ENCODE data around the gene DCHS2. TPM values are rescaled to one million over a fixed set of nuclear protein-coding genes. Genes with fewer than 3 reads are reported as not detected.

DCHS2 gene
- total RNA-seq, 6 donors from 2014 or later: 0.20 to 1.1 (median 0.80) TPM; not detected in 2

- Histone ChIP-seq H3K36me3 (no peaks in the 10 kb centered on the region), H3K9me3 (no peaks in the 10 kb centered on the region), H3K27me3 (no peaks in the 10 kb centered on the region), H3K4me1 (no peaks in the 10 kb centered on the region), H3K27ac (no peak overlapping the region), H3K4me3 (no peak overlapping the region)
- no peak for DNase-seq
- 69 to 75% methylated on average over 5 of the region's 5 CpGs for WGBS, 2 donors
- ATAC-seq (ENCODE audit: low FRiP score in 2 of 2): peak in 1 of 2 donors; percentile 32
- no peak for TF ChIP-seq POLR2AphosphoS5 (IDR thresholded peaks at IDR 0.05)
These were observed 186.0 kb downstream of the DCHS2 start for GRCh38 chr4:154305616-154306015.

DNA sequence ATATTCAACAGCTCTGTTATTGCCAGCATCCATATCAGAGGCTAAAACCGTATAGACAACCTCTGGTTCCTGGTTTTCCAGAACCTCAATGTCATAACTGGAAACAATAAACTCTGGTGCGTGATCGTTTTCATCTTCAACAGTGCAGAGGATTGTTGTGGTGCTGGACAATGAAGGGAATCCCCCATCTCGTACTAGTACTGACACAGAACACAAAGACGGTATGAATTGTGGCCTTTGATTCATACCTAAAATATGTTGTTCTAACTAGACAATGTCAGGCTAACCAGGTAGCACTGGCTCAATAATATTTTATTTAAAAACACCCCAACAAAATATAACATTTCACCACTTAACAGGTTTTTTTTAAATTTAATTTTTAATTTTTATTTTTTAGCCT lies 186.9 kb downstream of the DCHS2 start:
- H3K9me3 ChIP-seq: no peaks in the 10 kb centered on the region
- WGBS, 2 donors: 86 to 87% methylated on average over 5 of the region's 5 CpGs
- H3K27me3 ChIP-seq: no peaks in the 10 kb centered on the region
- H3K4me3 ChIP-seq: no peak overlapping the region
- no peaks in the 10 kb centered on the region for H3K4me1 ChIP-seq
- TF ChIP-seq POLR2A (IDR thresholded peaks at IDR 0.05): no peak
- no peak for TF ChIP-seq POLR2AphosphoS5 (IDR thresholded peaks at IDR 0.05)
- TF ChIP-seq EP300 (IDR thresholded peaks at IDR 0.05): no peak
- TF ChIP-seq, protein P1, sequence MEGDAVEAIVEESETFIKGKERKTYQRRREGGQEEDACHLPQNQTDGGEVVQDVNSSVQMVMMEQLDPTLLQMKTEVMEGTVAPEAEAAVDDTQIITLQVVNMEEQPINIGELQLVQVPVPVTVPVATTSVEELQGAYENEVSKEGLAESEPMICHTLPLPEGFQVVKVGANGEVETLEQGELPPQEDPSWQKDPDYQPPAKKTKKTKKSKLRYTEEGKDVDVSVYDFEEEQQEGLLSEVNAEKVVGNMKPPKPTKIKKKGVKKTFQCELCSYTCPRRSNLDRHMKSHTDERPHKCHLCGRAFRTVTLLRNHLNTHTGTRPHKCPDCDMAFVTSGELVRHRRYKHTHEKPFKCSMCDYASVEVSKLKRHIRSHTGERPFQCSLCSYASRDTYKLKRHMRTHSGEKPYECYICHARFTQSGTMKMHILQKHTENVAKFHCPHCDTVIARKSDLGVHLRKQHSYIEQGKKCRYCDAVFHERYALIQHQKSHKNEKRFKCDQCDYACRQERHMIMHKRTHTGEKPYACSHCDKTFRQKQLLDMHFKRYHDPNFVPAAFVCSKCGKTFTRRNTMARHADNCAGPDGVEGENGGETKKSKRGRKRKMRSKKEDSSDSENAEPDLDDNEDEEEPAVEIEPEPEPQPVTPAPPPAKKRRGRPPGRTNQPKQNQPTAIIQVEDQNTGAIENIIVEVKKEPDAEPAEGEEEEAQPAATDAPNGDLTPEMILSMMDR (IDR thresholded peaks at IDR 0.05): no peak
- no peak for DNase-seq
- no peak overlapping the region for H3K27ac ChIP-seq
- ATAC-seq (ENCODE audit: low FRiP score in 2 of 2): no peak
- H3K36me3 ChIP-seq: no peaks in the 10 kb centered on the region

GRCh38 chr4:154294652-154295350 lies 196.8 kb downstream of the DCHS2 start:
- ATAC-seq (ENCODE audit: low FRiP score in 2 of 2): no peak
- WGBS, 2 donors: 78% methylated on average over 4 of the region's 4 CpGs

DNA sequence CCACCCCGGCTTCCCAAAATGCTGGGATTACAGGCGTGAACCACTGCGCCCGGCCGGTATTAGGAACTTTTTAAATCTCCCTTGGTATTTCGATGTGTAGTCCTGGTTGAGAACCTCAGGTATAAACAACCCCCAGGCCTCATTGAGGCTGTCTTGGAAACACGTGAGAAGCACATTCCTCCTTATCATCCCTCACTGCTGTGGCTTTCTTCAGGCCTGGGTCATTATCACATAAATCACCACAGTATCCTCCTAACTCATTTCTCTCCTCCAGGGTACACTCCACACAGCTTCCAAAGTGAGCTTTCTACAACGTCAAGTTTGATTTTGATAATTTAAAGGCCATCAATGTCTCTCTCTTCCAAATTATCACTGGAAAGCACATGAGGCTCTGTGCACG lies 198.2 kb downstream of the DCHS2 start:
- Histone ChIP-seq H3K27me3 (no peaks in the 10 kb centered on the region), H3K27ac (no peak overlapping the region), H3K4me1 (no peaks in the 10 kb centered on the region), H3K36me3 (no peaks in the 10 kb centered on the region), H3K9me3 (peaks cover 0 to 3% (median 0%) of the 10 kb centered on the region in 4 donors), H3K4me3 (no peak overlapping the region)
- TF ChIP-seq, protein P1 (IDR thresholded peaks at IDR 0.05): no peak
- no peak for TF ChIP-seq POLR2AphosphoS5 (IDR thresholded peaks at IDR 0.05)
- no peak for TF ChIP-seq POLR2A (IDR thresholded peaks at IDR 0.05)
- TF ChIP-seq EP300 (IDR thresholded peaks at IDR 0.05): no peak
- no peak for ATAC-seq (ENCODE audit: low FRiP score in 2 of 2)
- no peak for DNase-seq
- WGBS, 2 donors: 88 to 94% methylated on average over 9 of the region's 9 CpGs

More at GRCh38 chr4:154294652-154295350, 196.8 kb downstream of the DCHS2 start:
- no peak for DNase-seq
- no peaks in the 10 kb centered on the region for H3K4me1 ChIP-seq
- H3K4me3 ChIP-seq: no peak overlapping the region
- TF ChIP-seq POLR2AphosphoS5 (IDR thresholded peaks at IDR 0.05): no peak
- TF ChIP-seq, protein P1 (IDR thresholded peaks at IDR 0.05): no peak
- no peak for TF ChIP-seq EP300 (IDR thresholded peaks at IDR 0.05)
- no peak for TF ChIP-seq POLR2A (IDR thresholded peaks at IDR 0.05)
- no peaks in the 10 kb centered on the region for H3K36me3 ChIP-seq
- H3K27ac ChIP-seq: no peak overlapping the region
- H3K9me3 ChIP-seq: peaks cover 0 to under 1% (median 0%) of the 10 kb centered on the region in 4 donors
- no peaks in the 10 kb centered on the region for H3K27me3 ChIP-seq

DNA sequence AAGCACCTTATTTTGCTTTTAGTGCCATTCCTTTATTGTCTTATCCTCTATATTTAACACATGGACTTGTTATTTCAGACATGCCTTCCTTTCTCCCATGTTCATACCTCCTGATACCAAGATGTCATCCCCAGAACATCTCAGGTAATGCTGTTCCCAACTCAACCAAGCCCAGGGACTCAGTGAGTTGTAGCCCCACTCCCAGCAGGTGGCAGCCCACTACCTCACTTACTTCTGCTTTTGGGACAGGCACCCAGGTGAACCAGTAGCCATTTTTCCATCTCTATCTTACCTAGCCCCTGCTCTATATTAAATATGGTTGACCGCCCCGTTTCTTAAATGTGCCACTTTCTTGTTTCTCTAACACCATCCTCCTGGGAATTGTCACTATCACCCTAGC lies 199.0 kb downstream of the DCHS2 start:
- no peak for ATAC-seq (ENCODE audit: low FRiP score in 2 of 2)
- WGBS, 2 donors: 90 to 92% methylated on average over 2 of the region's 2 CpGs
- H3K27me3 ChIP-seq: no peaks in the 10 kb centered on the region
- H3K27ac ChIP-seq: no peak overlapping the region
- H3K4me3 ChIP-seq: no peak overlapping the region
- no peak for DNase-seq
- H3K36me3 ChIP-seq: no peaks in the 10 kb centered on the region
- H3K4me1 ChIP-seq: no peaks in the 10 kb centered on the region
- H3K9me3 ChIP-seq: peaks cover 0 to 3% (median 0%) of the 10 kb centered on the region in 4 donors
- TF ChIP-seq POLR2A (IDR thresholded peaks at IDR 0.05): no peak
- TF ChIP-seq POLR2AphosphoS5 (IDR thresholded peaks at IDR 0.05): no peak
- no peak for TF ChIP-seq EP300 (IDR thresholded peaks at IDR 0.05)
- TF ChIP-seq, protein P1 (IDR thresholded peaks at IDR 0.05): no peak
